GM12872 (cell line): ENCODE data around the gene EFEMP1.

Experiments used
- TF ChIP-seq, protein P1 (sequence below): IDR thresholded peaks from 3 replicates; pipeline ENCODE4 v1.5.1; 2011; ENCODE audit warnings: low read depth, mild to moderate bottlenecking, low read length, moderate library complexity; ENCODE audit not compliant: insufficient read depth

Gene EFEMP1

DNA sequence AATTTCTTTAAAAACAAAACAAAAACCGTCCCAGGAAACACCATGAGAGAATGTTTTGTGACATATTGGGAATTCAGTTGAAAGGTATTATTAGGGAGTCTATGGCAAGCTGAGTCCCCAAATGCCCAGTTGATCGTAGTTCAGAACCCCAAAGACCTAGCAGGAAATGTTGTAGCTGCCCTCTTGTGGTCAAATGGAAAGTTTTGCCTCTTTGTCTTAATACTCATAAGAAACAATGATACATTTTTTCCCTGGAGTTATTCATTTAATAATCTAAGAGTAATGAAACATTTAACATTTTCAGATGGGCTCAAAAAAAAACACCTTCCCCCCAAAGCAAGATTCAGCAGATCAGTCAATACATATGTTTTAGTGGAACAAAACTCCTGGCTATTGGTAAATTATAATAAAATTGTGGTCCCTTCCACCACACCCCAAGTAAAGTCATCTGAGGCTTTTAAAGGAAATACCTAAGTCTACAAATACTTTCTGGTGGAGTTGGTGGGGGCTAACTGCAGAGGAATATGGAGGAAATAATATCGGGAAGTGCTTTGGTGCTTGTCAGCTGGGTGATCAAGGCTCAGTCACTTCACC, 37.8 kb upstream of the EFEMP1 start:
- TF ChIP-seq, protein P1, sequence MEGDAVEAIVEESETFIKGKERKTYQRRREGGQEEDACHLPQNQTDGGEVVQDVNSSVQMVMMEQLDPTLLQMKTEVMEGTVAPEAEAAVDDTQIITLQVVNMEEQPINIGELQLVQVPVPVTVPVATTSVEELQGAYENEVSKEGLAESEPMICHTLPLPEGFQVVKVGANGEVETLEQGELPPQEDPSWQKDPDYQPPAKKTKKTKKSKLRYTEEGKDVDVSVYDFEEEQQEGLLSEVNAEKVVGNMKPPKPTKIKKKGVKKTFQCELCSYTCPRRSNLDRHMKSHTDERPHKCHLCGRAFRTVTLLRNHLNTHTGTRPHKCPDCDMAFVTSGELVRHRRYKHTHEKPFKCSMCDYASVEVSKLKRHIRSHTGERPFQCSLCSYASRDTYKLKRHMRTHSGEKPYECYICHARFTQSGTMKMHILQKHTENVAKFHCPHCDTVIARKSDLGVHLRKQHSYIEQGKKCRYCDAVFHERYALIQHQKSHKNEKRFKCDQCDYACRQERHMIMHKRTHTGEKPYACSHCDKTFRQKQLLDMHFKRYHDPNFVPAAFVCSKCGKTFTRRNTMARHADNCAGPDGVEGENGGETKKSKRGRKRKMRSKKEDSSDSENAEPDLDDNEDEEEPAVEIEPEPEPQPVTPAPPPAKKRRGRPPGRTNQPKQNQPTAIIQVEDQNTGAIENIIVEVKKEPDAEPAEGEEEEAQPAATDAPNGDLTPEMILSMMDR, result peak; percentile 57

DNA sequence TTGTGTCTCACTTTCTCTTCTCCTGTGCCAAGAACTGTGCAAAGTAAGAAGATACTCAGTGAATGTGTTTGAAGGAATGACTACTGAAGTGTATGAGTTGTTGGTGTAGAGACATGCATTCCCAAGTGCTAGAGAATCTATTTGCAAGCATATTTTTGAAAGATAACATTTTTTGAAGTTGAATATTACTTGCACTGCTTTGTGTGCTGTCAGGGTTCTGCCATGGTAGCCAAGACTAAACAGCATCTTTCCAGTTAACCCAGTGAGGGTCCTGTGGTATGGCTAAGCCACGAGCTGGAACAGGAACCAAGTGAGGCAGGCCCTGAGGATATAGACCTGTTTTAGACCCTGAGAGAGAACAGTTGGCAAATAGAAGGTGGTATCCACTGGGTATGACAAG, 35.2 kb upstream of the EFEMP1 start:
- TF ChIP-seq, protein P1, result no peak

DNA sequence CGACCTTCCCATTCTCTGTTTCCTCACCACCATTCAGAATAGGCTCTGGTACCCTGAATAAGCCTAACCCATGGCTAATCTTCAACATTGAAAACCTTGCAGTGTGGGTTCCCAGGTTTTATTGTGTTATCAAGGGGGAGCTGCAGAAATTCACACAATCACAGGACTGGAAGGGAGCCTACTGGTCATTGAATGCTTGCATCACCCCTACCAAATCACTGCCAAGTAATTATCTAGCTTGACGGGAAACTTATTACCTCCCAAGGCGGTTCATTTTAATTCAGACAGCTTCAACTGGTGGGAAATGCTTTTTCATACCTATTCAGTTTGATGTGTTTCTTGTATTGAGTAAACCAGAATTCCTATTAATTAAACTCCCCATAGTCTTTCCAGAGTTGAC, 33.6 kb upstream of the EFEMP1 start:
- TF ChIP-seq, protein P1, result no peak

DNA sequence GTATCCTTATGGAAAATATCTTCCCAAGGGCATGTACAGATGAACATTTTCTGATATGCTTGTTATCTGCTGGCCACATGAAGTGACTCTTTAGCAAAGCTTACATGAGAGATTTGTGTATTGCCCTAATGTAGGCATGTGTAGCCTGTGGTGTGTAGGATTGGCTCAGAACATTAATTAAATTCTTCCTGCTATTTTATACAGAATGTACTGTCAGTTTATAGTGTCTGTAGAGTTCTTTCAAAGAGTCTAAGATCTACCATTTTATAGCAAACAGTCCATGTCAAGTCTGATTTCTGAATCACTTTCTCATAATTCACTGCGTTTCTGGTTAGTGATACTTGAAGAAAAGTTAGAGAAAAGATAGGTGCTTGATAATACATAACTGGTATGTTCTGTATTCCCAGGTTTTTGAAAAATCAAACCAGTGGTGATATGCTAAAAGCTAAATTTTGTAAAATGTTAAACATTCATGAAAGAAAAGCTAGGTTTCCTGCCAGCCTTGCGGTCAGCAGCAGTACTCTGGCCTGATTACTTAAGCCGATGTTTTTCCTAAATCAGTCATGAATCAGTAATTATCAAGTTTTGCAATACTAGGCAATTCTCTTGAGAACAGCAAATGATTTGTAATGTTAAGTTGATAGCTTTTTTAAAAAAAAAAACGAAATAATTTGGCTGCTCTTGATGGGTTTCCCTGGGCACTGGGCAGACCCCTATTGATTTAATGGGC, 30.9 kb upstream of the EFEMP1 start:
- TF ChIP-seq, protein P1, result no peak

DNA sequence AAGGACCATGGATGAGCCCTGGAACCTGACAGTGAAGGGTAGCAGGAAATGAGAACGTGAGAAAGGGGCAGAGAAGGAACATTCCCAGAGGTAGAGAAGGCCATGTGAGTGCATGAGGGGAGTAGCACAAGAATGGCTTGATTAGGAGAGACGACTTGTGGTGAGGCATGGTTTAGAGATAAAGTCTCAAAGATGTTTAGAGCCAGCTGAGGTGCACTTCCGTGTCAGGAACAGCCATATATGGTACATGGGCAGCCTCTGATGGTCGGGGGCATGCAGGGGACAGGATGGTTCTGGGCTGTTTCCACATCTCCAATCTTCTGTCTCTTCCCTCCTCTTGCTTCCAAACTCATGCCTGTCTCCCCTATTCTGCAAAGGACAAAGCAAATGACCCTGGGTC, 28.8 kb upstream of the EFEMP1 start:
- TF ChIP-seq, protein P1, result no peak

DNA sequence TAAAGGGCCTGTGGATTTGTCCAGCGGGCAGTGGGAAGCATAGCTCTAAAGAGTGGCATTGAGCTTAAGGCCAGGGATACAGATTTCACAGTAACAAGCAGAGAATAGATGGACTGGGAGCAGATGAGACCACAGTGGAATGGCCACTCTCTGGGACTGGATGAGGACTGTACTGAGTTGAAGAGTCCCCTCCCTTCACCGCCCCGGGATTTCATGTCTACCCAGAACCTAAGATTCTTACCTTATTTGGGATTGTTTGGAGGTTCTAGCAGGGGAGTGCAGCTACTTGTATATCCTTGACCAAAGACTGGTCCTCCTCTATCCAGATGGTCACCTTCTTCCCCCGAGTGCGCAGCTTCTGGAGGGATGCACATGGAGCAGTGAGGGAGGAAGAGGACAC, 28.0 kb upstream of the EFEMP1 start:
- TF ChIP-seq, protein P1, result no peak

DNA sequence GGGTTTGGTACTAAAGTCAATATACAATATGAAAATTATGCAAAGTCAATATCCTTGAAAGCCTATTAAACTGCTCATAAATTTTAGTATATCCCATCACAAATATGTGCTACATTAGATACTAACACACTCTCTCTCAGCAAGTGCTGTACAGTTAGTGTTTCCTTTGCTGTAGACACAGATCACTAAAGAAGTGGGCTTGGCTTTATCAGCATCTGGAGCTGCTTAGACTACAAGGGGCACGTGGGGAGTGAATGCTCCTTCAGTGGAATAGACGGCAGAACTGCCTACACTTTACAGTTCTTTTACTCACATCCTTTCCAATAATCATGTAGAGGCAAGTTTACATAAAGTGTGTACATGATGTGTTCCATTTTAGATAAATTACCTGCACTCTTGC, 26.0 kb upstream of the EFEMP1 start:
- TF ChIP-seq, protein P1, result no peak
